Stomach (tissue), 9 donors: Measurements from ENCODE around the gene RNASEH1. TPM values are rescaled to one million over a fixed set of nuclear protein-coding genes. Genes with fewer than 3 reads are reported as not detected.
A peak's percentile ranks its signal among the peaks of the same experiment; 100 is the strongest.

ENCODE experiments used
- DNase-seq, 2 donors: peaks; one replicate each; pipeline versions ENCODE4 v3.0.0 to v3.0.0-alpha.2; 2013 to 2019
- H3K27ac ChIP-seq, 5 donors: fragments of 200-600 bp in 4 of 5; sonication (generic) in 4 of 5; one replicate each; pipeline ENCODE4 v1.5.1; 2013 to 2019; ENCODE audit warnings: mild to moderate bottlenecking in 1 of 5, moderate library complexity in 1 of 5
- H3K27me3 ChIP-seq, 3 donors: fragments of 200-600 bp; sonication (generic); one replicate each; pipeline ENCODE4 v1.5.1; 2017 to 2019; ENCODE audit warnings: mixed run types in 1 of 3
- H3K36me3 ChIP-seq, 4 donors: fragments of 200-600 bp; sonication (generic); 1 replicate in 3 of 4; 2 replicates in 1 of 4; pipeline ENCODE4 v1.5.1; 2016 to 2019
- H3K4me1 ChIP-seq, 4 donors: fragments of 200-600 bp; sonication (generic); one replicate each; pipeline ENCODE4 v1.5.1; 2016 to 2019
- H3K4me3 ChIP-seq, 4 donors: fragments of 200-600 bp; sonication (generic) in 3 of 4; one replicate each; pipeline ENCODE4 v1.5.1; 2016 to 2019; ENCODE audit warnings: mild to moderate bottlenecking in 1 of 4
- H3K9me3 ChIP-seq, 4 donors: fragments of 200-600 bp; sonication (generic); one replicate each; pipeline ENCODE4 v1.5.1; 2016 to 2019
- EP300 ChIP-seq: sonication (generic); formaldehyde crosslinking; IDR thresholded peaks from one replicate; pipeline ENCODE4 v1.6.1; 2017; ENCODE audit warnings: antibody characterized with exemption
- POLR2A ChIP-seq, 4 donors: fragments of 450-650 bp; IDR thresholded peaks; one replicate each; pipeline ENCODE4 v1.6.1; 2016; ENCODE audit warnings: antibody characterized with exemption in 4 of 4, control low read depth in 2 of 4, mild to moderate bottlenecking in 1 of 4, moderate library complexity in 1 of 4
- POLR2AphosphoS5 ChIP-seq, 3 donors: sonication (generic); formaldehyde crosslinking; IDR thresholded peaks; one replicate each; pipeline ENCODE4 v1.6.1; 2016; ENCODE audit warnings: antibody characterized with exemption in 3 of 3
- WGBS, 5 donors: extraction: QIAGEN DNeasy Blood & Tissue Kit in 3 of 5; methylation state at CpG; one replicate each; pipeline versions ENCODE4 v1.1.5 to v1.1.7; 2013 to 2018; 5-methylcytosine and 5-hydroxymethylcytosine counted together
- intact Hi-C: fragments of 100-400 bp; cut with DNase I; formaldehyde crosslinking; loops from one replicate; pipeline ENCODE4 v1.15.1; 2023; ENCODE audit warnings: low total_unique reads
- polyA plus RNA-seq, 3 donors: library from polyadenylated mRNA; stranded (reverse); fragments of 200-250 nt; gene quantifications; one replicate each; pipeline ENCODE4 v1.2.3, GENCODE V29; 2013
- total RNA-seq, 5 donors: library from RNA; depleted of rRNA; stranded (reverse); fragments of >200 nt; gene quantifications; one replicate each; pipeline versions ENCODE4 v1.1.0 to v1.2.3, GENCODE V29; 2014 to 2016
- TF ChIP-seq, protein P1 (sequence below), 7 experiments: fragments of 450-650 bp in 4 of 7; fragments of 200-600 bp in 3 of 7; sonication (generic) in 3 of 7; IDR thresholded peaks; one replicate each; pipeline ENCODE4 v1.5.1; 2016 to 2019; ENCODE audit warnings: antibody characterized with exemption in 7 of 7, control low read depth in 2 of 7, mild to moderate bottlenecking in 1 of 7
- donor health status: healthy with polysubstance abuse.
- donor health status: Bipolar disorder and iron deficiency.
- donor health status: healthy.

RNASEH1 gene
- total and polyA plus RNA-seq, 8 donors, result 1.7 to 32.1 (median 10.8) TPM

DNA sequence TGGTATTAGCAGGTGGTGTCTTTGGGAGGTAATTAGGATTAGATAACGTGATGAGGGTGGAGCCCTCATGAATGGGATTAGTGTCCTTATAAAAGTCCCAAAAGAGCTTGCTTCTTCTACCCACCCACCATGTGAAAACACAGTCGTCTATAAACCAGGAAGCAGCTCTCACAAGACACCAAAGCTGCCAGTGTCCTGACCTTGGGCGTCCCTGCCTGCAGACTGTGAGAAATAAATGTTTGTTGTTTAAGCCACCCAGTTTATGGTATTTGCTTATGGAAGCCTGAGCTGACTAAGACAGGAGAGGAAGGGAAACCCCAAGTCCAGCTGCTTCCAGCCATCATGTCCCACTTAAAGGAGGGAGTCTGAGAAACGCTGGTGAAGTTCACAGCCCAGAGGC is 52.4 kb downstream of the RNASEH1 start:
- Histone ChIP-seq H3K4me3 (no peak overlapping the region), H3K27me3 (no peaks in the 10 kb centered on the region), H3K9me3 (no peaks in the 10 kb centered on the region), H3K36me3 (peaks cover 12 to 96% (median 71%) of the 10 kb centered on the region in 4 donors), H3K4me1 (peaks cover 0 to 12% (median 0%) of the 10 kb centered on the region in 4 donors), H3K27ac (peak overlapping the region in 1 of 5 donors; percentile 18)
- TF ChIP-seq, protein P1, sequence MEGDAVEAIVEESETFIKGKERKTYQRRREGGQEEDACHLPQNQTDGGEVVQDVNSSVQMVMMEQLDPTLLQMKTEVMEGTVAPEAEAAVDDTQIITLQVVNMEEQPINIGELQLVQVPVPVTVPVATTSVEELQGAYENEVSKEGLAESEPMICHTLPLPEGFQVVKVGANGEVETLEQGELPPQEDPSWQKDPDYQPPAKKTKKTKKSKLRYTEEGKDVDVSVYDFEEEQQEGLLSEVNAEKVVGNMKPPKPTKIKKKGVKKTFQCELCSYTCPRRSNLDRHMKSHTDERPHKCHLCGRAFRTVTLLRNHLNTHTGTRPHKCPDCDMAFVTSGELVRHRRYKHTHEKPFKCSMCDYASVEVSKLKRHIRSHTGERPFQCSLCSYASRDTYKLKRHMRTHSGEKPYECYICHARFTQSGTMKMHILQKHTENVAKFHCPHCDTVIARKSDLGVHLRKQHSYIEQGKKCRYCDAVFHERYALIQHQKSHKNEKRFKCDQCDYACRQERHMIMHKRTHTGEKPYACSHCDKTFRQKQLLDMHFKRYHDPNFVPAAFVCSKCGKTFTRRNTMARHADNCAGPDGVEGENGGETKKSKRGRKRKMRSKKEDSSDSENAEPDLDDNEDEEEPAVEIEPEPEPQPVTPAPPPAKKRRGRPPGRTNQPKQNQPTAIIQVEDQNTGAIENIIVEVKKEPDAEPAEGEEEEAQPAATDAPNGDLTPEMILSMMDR (IDR thresholded peaks at IDR 0.05), result no peak
- TF ChIP-seq POLR2AphosphoS5 (IDR thresholded peaks at IDR 0.05), result no peak
- TF ChIP-seq EP300, result no peak
- no peak for TF ChIP-seq POLR2A (IDR thresholded peaks at IDR 0.05)
- intact Hi-C loops, result no loop called here
- WGBS, 5 donors, result 49 to 69% (median 56%) methylated on average over 4 of the region's 4 CpGs
- no peak for DNase-seq

DNA sequence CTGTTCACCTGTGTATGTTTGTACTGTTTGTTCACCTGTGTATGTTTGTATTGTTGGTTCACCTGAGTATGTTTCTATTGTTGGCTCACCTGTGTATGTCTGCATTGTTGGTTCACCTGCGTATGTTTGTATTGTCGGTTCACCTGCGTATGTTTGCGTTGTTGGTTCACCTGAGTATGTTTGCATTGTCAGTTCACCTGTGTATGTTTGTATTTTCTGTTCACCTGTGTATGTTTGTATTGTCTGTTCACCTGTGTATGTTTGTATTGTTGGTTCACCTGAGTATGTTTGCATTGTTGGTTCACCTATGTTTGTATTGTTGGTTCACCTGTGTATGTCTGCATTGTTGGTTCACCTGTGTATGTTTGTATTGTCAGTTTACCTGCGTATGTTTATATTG is 53.4 kb downstream of the RNASEH1 start:
- intact Hi-C loops, result no loop called here

DNA sequence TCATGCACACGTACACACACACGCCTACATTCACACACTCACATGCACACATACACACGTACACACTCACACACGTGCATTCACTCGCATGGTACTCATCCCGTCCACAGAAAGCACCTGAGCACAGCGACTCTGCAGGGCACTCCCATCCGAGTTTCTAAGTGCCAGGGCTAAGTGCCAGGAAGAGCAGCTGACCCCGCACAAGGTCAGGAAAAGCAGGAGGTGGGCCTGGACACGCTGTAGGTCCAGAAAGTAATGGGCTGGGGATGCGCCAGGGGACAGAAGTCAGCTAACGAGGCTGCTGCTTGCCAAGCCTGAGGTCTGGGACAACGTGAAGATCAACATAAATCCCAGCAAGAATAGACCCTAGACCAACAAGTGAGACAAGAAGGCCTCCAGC is 54.6 kb downstream of the RNASEH1 start:
- H3K4me3 ChIP-seq, result no peak overlapping the region
- TF ChIP-seq POLR2A (IDR thresholded peaks at IDR 0.05), result no peak
- no peak for TF ChIP-seq EP300
- TF ChIP-seq POLR2AphosphoS5 (IDR thresholded peaks at IDR 0.05), result no peak
- TF ChIP-seq, protein P1 (IDR thresholded peaks at IDR 0.05), result no peak
- intact Hi-C loops, result no loop called here
- peaks cover 0 to 12% (median 0%) of the 10 kb centered on the region in 4 donors for H3K4me1 ChIP-seq
- no peaks in the 10 kb centered on the region for H3K9me3 ChIP-seq
- WGBS, 5 donors, result 85 to 93% (median 91%) methylated on average over 13 of the region's 13 CpGs
- peaks cover 30 to 96% (median 73%) of the 10 kb centered on the region in 4 donors for H3K36me3 ChIP-seq
- H3K27ac ChIP-seq, result no peak overlapping the region
- DNase-seq, result no peak
- no peaks in the 10 kb centered on the region for H3K27me3 ChIP-seq

More for the DNA sequence above, 53.4 kb downstream of the RNASEH1 start:
- WGBS, 5 donors, result 54 to 81% (median 70%) methylated on average over 5 of the region's 5 CpGs
- H3K4me1 ChIP-seq, result peaks cover 0 to 12% (median 0%) of the 10 kb centered on the region in 4 donors
- H3K9me3 ChIP-seq, result no peaks in the 10 kb centered on the region
- no peaks in the 10 kb centered on the region for H3K27me3 ChIP-seq
- no peak for TF ChIP-seq POLR2A (IDR thresholded peaks at IDR 0.05)
- TF ChIP-seq EP300, result no peak
- no peak overlapping the region for H3K27ac ChIP-seq
- DNase-seq, result no peak
- no peak overlapping the region for H3K4me3 ChIP-seq
- peaks cover 18 to 96% (median 71%) of the 10 kb centered on the region in 4 donors for H3K36me3 ChIP-seq

DNA sequence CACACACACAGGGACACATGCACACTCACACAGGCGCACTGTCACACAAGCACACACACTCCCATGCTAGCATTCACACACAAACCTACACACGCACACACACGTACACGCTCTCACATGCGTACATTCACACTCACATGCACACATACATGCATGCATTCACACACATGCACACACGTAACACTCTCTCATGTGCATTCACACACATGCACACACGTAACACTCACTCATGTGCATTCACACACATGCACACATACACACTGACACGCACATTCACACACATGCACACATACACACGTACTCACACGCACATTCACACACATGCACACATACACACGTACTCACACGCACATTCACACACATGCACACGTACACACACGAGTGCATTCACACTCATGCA is 55.1 kb downstream of the RNASEH1 start:
- H3K27me3 ChIP-seq, result no peaks in the 10 kb centered on the region
- DNase-seq, result no peak
- no peak overlapping the region for H3K4me3 ChIP-seq
- WGBS, 5 donors, result 90 to 97% (median 93%) methylated on average over 14 of the region's 14 CpGs
- intact Hi-C loops, result no loop called here
- H3K36me3 ChIP-seq, result peaks cover 34 to 98% (median 75%) of the 10 kb centered on the region in 4 donors
- H3K9me3 ChIP-seq, result no peaks in the 10 kb centered on the region
- H3K4me1 ChIP-seq, result peaks cover 0 to 12% (median 0%) of the 10 kb centered on the region in 4 donors
- TF ChIP-seq, protein P1 (IDR thresholded peaks at IDR 0.05), result no peak
- TF ChIP-seq POLR2AphosphoS5 (IDR thresholded peaks at IDR 0.05), result no peak
- H3K27ac ChIP-seq, result no peak overlapping the region

DNA sequence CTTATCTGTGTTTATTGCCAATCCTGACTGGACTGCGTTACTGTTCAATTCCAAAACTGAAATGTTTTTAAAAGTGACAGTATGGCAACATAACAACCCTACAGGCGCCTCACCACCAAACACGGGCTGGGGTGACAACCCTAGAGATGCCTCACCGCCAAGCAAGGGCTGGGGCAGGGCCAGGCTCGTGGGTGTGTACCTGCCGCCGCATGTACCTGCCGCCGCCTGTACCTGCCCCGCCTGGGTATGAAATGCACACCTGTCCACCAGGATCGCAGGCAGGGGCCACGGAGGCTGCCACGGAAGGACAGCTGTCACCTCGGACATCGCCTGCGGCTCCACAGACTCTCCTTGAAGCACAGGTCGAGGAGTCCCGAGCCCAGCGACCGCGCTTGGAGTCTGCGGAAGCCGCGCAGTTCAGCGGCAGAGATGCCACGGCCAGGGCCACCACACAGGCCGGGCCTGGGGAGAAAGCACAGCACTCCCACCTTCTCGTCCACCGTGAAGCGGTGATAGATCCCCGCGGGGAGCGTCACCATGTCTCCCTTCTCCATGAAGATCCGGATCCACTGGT is 57.7 kb downstream of the RNASEH1 start:
- peaks cover 0 to 2% (median 0%) of the 10 kb centered on the region in 4 donors for H3K4me1 ChIP-seq
- H3K36me3 ChIP-seq, result peaks cover 47 to 99% (median 96%) of the 10 kb centered on the region in 4 donors
- H3K9me3 ChIP-seq, result no peaks in the 10 kb centered on the region
- intact Hi-C loops, result no loop called here
- H3K27ac ChIP-seq, result no peak overlapping the region
- 89 to 93% (median 91%) methylated on average over 15 to 34 of the region's 34 CpGs for WGBS, 5 donors
- no peak for DNase-seq
- TF ChIP-seq POLR2AphosphoS5 (IDR thresholded peaks at IDR 0.05) (no peak), POLR2A (IDR thresholded peaks at IDR 0.05) (no peak)
- H3K27me3 ChIP-seq, result no peaks in the 10 kb centered on the region
- no peak overlapping the region for H3K4me3 ChIP-seq
